Loucy (cell line): ENCODE results near the gene SUN2.

ENCODE experiments used
- EZH2phosphoT487 ChIP-seq: fragments of 200-600 bp; IDR thresholded peaks from 2 replicates; pipeline ENCODE4 v1.6.1; 2018; ENCODE audit warnings: antibody characterized with exemption, mild to moderate bottlenecking, moderate library complexity, borderline replicate concordance
- TF ChIP-seq, protein P1 (sequence below): fragments of 200-600 bp; sonication (generic); conservative IDR thresholded peaks from 2 replicates; pipeline ENCODE4 v1.5.1; 2014; ENCODE audit warnings: mild to moderate bottlenecking, antibody characterized with exemption, low read length

DNA sequence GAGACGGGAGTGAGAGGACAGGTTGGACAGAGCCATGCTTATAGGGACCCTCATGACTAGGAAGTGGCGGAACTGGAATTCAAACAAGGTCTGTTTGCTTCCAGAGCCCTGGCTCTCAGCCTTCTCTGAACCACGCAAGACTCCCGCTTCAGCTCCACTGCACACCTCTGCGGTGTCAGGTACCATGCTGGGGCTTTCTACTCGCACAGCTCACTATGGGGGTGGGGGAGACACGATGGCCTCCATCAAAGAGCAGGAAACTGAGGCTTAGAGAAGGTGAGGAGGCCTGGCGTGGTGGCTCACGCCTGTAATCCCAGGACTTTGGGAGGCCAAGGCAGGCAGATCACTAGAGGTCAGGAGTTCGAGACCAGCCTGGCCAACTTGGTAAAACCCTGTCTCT is 14.2 kb downstream of the SUN2 start:
- no peak for TF ChIP-seq EZH2phosphoT487
- TF ChIP-seq, protein P1, sequence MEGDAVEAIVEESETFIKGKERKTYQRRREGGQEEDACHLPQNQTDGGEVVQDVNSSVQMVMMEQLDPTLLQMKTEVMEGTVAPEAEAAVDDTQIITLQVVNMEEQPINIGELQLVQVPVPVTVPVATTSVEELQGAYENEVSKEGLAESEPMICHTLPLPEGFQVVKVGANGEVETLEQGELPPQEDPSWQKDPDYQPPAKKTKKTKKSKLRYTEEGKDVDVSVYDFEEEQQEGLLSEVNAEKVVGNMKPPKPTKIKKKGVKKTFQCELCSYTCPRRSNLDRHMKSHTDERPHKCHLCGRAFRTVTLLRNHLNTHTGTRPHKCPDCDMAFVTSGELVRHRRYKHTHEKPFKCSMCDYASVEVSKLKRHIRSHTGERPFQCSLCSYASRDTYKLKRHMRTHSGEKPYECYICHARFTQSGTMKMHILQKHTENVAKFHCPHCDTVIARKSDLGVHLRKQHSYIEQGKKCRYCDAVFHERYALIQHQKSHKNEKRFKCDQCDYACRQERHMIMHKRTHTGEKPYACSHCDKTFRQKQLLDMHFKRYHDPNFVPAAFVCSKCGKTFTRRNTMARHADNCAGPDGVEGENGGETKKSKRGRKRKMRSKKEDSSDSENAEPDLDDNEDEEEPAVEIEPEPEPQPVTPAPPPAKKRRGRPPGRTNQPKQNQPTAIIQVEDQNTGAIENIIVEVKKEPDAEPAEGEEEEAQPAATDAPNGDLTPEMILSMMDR: no peak
